Liver (tissue), 9 donors: ENCODE results near the gene GPR15. TPM values are rescaled to one million over a fixed set of nuclear protein-coding genes. Genes with fewer than 3 reads are reported as not detected.

ENCODE experiments used
- DNase-seq: peaks from one replicate; pipeline ENCODE4 v3.0.0-alpha.2; 2017; ENCODE audit warnings: low spot score
- H3K27ac ChIP-seq, 2 donors: one replicate each; pipeline ENCODE4 v1.7.0; 2013; ENCODE audit warnings: inconsistent platforms in 2 of 2, low read length in 2 of 2, control low read depth in 1 of 2, low read depth in 1 of 2, mild to moderate bottlenecking in 1 of 2
- H3K27me3 ChIP-seq, 4 donors: one replicate each; pipeline versions ENCODE4 v1.6.1 to v1.7.0; 2013; ENCODE audit warnings: low read length in 3 of 4, inconsistent platforms in 1 of 4, mild to moderate bottlenecking in 1 of 4, moderate library complexity in 1 of 4; ENCODE audit not compliant: control insufficient read depth in 4 of 4, insufficient read depth in 4 of 4
- H3K36me3 ChIP-seq, 4 donors: one replicate each; pipeline versions ENCODE4 v1.6.1 to v1.7.0; 2013; ENCODE audit warnings: low read length in 3 of 4, mild to moderate bottlenecking in 3 of 4, low read depth in 1 of 4, moderate library complexity in 1 of 4; ENCODE audit not compliant: control insufficient read depth in 4 of 4, insufficient read depth in 3 of 4
- H3K4me1 ChIP-seq, 4 donors: one replicate each; pipeline versions ENCODE4 v1.6.1 to v1.7.0; 2013; ENCODE audit warnings: low read length in 3 of 4, mild to moderate bottlenecking in 3 of 4, moderate library complexity in 1 of 4; ENCODE audit not compliant: control insufficient read depth in 4 of 4, insufficient read depth in 4 of 4
- H3K4me3 ChIP-seq, 3 donors: one replicate each; pipeline versions ENCODE4 v1.6.1 to v1.7.0; 2013; ENCODE audit warnings: low read length in 3 of 3, control low read depth in 1 of 3, low read depth in 1 of 3, mild to moderate bottlenecking in 1 of 3
- H3K9ac ChIP-seq, 2 donors: one replicate each; pipeline ENCODE4 v1.7.0; 2013; ENCODE audit warnings: low read length in 2 of 2, mild to moderate bottlenecking in 2 of 2, moderate library complexity in 2 of 2, control low read depth in 1 of 2, low read depth in 1 of 2
- H3K9me3 ChIP-seq, 4 donors: one replicate each; pipeline versions ENCODE4 v1.6.1 to v1.7.0; 2013; ENCODE audit warnings: low read length in 3 of 4; ENCODE audit not compliant: control insufficient read depth in 4 of 4
- FOXA1 ChIP-seq: IDR thresholded peaks from 2 replicates; pipeline ENCODE4 v1.6.1; 2016; ENCODE audit warnings: antibody characterized with exemption
- FOXA2 ChIP-seq: IDR thresholded peaks from 2 replicates; pipeline ENCODE4 v1.6.1; 2016; ENCODE audit warnings: antibody characterized with exemption
- HNF4A ChIP-seq, 2 donors: conservative IDR thresholded peaks; 2 replicates each; pipeline ENCODE4 v1.6.1; 2016; ENCODE audit warnings: antibody characterized with exemption in 2 of 2, mild to moderate bottlenecking in 2 of 2
- HNF4G ChIP-seq: IDR thresholded peaks from 2 replicates; pipeline ENCODE4 v1.6.1; 2016; ENCODE audit warnings: antibody characterized with exemption
- JUND ChIP-seq, 2 donors: IDR thresholded peaks; 2 replicates each; pipeline ENCODE4 v1.6.1; 2016; ENCODE audit warnings: antibody characterized with exemption in 2 of 2
- RAD21 ChIP-seq, 2 donors: IDR thresholded peaks; 2 replicates each; pipeline ENCODE4 v1.6.1; 2016; ENCODE audit warnings: antibody characterized with exemption in 2 of 2, mild to moderate bottlenecking in 2 of 2
- TAF1 ChIP-seq: conservative IDR thresholded peaks from 2 replicates; pipeline ENCODE4 v1.6.1; 2016; ENCODE audit warnings: antibody characterized with exemption, mild to moderate bottlenecking
- WGBS: extraction: QIAGEN DNeasy Blood & Tissue Kit; methylation state at CpG from one replicate; pipeline ENCODE4 v1.1.7; 2013; 5-methylcytosine and 5-hydroxymethylcytosine counted together
- polyA plus RNA-seq, 2 donors: library from polyadenylated mRNA; stranded (reverse) in 1 of 2; unstranded in 1 of 2; fragments of 200-250 nt in 1 of 2; fragments of >200 nt in 1 of 2; fragmentation: Nextera tagmentation in 1 of 2; extraction: Ambion mirVana in 1 of 2; gene quantifications; one replicate each; pipeline versions ENCODE4 v1.2.1 to v1.2.3, GENCODE V29; 2013 to 2015
- total RNA-seq, 2 donors: library from RNA; depleted of rRNA; stranded (reverse); fragments of >200 nt; gene quantifications; one replicate each; pipeline ENCODE4 v1.2.3, GENCODE V29; 2014
- TF ChIP-seq, protein P1 (sequence below): IDR thresholded peaks from 2 replicates; pipeline ENCODE4 v1.6.1; 2016; ENCODE audit warnings: antibody characterized with exemption
- TF ChIP-seq, protein P2 (sequence below): IDR thresholded peaks from 2 replicates; pipeline ENCODE4 v1.6.1; 2016; ENCODE audit warnings: antibody characterized with exemption
- TF ChIP-seq, protein P3 (sequence below): fragments of 150-350 bp; IDR thresholded peaks from 2 replicates; pipeline ENCODE4 v1.5.1; 2017; ENCODE audit warnings: improper control_type of control experiment, low read depth, low read length; ENCODE audit not compliant: missing input control
- donor health status: healthy.
- donor health status: healthy.
- donor health status: healthy.
- donor health status: healthy.
- donor health status: healthy.

GPR15 gene
- total and polyA plus RNA-seq, 4 donors, result 0.08 to 0.10 TPM; not detected in 2

GRCh38 chr3:98500019-98500418 is 31.8 kb upstream of the GPR15 start:
- Histone ChIP-seq H3K9me3 (no peaks in the 10 kb centered on the region), H3K4me3 (no peak overlapping the region), H3K27ac (no peak overlapping the region), H3K36me3 (no peaks in the 10 kb centered on the region), H3K4me1 (no peaks in the 10 kb centered on the region), H3K9ac (no peak overlapping the region), H3K27me3 (no peaks in the 10 kb centered on the region)
- WGBS, result 81% methylated on average over 4 of the region's 4 CpGs
- no peak for TF ChIP-seq HNF4A (conservative IDR thresholded peaks at IDR 0.05)
- TF ChIP-seq FOXA1, result no peak
- no peak for TF ChIP-seq JUND (IDR thresholded peaks at IDR 0.05)
- TF ChIP-seq, protein P1, sequence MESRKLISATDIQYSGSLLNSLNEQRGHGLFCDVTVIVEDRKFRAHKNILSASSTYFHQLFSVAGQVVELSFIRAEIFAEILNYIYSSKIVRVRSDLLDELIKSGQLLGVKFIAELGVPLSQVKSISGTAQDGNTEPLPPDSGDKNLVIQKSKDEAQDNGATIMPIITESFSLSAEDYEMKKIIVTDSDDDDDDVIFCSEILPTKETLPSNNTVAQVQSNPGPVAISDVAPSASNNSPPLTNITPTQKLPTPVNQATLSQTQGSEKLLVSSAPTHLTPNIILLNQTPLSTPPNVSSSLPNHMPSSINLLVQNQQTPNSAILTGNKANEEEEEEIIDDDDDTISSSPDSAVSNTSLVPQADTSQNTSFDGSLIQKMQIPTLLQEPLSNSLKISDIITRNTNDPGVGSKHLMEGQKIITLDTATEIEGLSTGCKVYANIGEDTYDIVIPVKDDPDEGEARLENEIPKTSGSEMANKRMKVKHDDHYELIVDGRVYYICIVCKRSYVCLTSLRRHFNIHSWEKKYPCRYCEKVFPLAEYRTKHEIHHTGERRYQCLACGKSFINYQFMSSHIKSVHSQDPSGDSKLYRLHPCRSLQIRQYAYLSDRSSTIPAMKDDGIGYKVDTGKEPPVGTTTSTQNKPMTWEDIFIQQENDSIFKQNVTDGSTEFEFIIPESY, result no peak
- DNase-seq, result no peak

- Histone ChIP-seq H3K9me3 (no peaks in the 10 kb centered on the region), H3K27me3 (no peaks in the 10 kb centered on the region), H3K4me3 (no peak overlapping the region), H3K9ac (no peak overlapping the region), H3K36me3 (no peaks in the 10 kb centered on the region), H3K27ac (no peak overlapping the region), H3K4me1 (no peaks in the 10 kb centered on the region)
- TF ChIP-seq TAF1 (no peak), FOXA1 (no peak), HNF4A (conservative IDR thresholded peaks at IDR 0.05) (no peak), JUND (IDR thresholded peaks at IDR 0.05) (no peak), HNF4G (no peak), RAD21 (IDR thresholded peaks at IDR 0.05) (no peak)
- TF ChIP-seq, protein P1, result no peak
- TF ChIP-seq, protein P2, sequence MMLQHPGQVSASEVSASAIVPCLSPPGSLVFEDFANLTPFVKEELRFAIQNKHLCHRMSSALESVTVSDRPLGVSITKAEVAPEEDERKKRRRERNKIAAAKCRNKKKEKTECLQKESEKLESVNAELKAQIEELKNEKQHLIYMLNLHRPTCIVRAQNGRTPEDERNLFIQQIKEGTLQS, result no peak
- 89% methylated on average over 4 of the region's 4 CpGs for WGBS
- DNase-seq, result no peak
Observed at GRCh38 chr3:98501270-98501669, 30.5 kb upstream of the GPR15 start.

- Histone ChIP-seq H3K9me3 (peaks cover 0 to 1% (median 0%) of the 10 kb centered on the region in 4 donors), H3K4me3 (no peak overlapping the region), H3K9ac (no peak overlapping the region), H3K36me3 (no peaks in the 10 kb centered on the region), H3K27me3 (no peaks in the 10 kb centered on the region), H3K4me1 (no peaks in the 10 kb centered on the region), H3K27ac (no peak overlapping the region)
- TF ChIP-seq HNF4G, result no peak
- TF ChIP-seq FOXA2, result no peak
- TF ChIP-seq, protein P3, sequence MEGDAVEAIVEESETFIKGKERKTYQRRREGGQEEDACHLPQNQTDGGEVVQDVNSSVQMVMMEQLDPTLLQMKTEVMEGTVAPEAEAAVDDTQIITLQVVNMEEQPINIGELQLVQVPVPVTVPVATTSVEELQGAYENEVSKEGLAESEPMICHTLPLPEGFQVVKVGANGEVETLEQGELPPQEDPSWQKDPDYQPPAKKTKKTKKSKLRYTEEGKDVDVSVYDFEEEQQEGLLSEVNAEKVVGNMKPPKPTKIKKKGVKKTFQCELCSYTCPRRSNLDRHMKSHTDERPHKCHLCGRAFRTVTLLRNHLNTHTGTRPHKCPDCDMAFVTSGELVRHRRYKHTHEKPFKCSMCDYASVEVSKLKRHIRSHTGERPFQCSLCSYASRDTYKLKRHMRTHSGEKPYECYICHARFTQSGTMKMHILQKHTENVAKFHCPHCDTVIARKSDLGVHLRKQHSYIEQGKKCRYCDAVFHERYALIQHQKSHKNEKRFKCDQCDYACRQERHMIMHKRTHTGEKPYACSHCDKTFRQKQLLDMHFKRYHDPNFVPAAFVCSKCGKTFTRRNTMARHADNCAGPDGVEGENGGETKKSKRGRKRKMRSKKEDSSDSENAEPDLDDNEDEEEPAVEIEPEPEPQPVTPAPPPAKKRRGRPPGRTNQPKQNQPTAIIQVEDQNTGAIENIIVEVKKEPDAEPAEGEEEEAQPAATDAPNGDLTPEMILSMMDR, result no peak
- 92% methylated on average over 5 of the region's 5 CpGs for whole genome bisulfite sequencing
- DNase-seq, result no peak
Observed at GRCh38 chr3:98501863-98502576, 29.8 kb upstream of the GPR15 start.
